Measurements from ENCODE around the gene TANC1. TPM values are rescaled to one million over a fixed set of nuclear protein-coding genes. Genes with fewer than 3 reads are reported as not detected.

Gene TANC1
- total and polyA plus RNA-seq, 2 donors (not counting 3 experiments of a cell fraction or from before 2014, with no cell fraction given), result 58.9 to 99.4 TPM

GRCh38 chr2:159054985-159055384 is 86.5 kb downstream of the TANC1 start:
- H3K4me2 ChIP-seq (ENCODE audit: insufficient read depth, low read length), result no peak overlapping the region
- dilution Hi-C loops (cut with MboI; ENCODE audit: extremely low pct_ligation_motif_present, low sequenced_read_pairs), result no loop called here
- CTCF ChIA-PET, result interaction anchor here (0.9 to 3.2 kb wide), 8 partner anchors 8 to 64 kb away, joined by 3 to 21 read pairs (median 4); no protein-coding TSS in a partner anchor

More at GRCh38 chr2:159054985-159055384, 86.5 kb downstream of the TANC1 start:
- Histone ChIP-seq H2AFZ (ENCODE audit: low read depth, low read length) (no peak overlapping the region), H3K9ac (replicated peaks; ENCODE audit: extremely low read depth, insufficient read depth, low read length) (no peak overlapping the region), H3K27me3 (ENCODE audit: control insufficient read depth in 2 of 2, insufficient read depth in 2 of 2, low read length in 2 of 2) (no peaks in the 10 kb centered on the region), H3K9me1 (replicated peaks; ENCODE audit: control insufficient read depth, extremely low read depth, insufficient read depth, low read length) (no peaks in the 10 kb centered on the region), H4K20me1 (replicated peaks; ENCODE audit: control insufficient read depth, extremely low read depth, insufficient read depth, low read length) (no peaks in the 10 kb centered on the region), H3K9me3 (replicated peaks; ENCODE audit: control insufficient read depth, insufficient read depth, low read length) (no peaks in the 10 kb centered on the region), H3K27ac (ENCODE audit: insufficient read depth, low read depth, low read length) (no peak overlapping the region), H3K36me3 (ENCODE audit: control insufficient read depth in 2 of 2, extremely low read depth in 1 of 2, insufficient read depth in 2 of 2, low read length in 2 of 2) (no peaks in the 10 kb centered on the region), H3K79me2 (ENCODE audit: control insufficient read depth, insufficient read depth, low read length) (peaks cover 76% of the 10 kb centered on the region), H3K4me1 (ENCODE audit: control insufficient read depth, extremely low read depth, insufficient read depth, low read length) (peaks cover 16% of the 10 kb centered on the region), H3K4me3 (replicated peaks in 1 of 3; ENCODE audit: insufficient read depth in 1 of 3, low read depth in 1 of 3, low read length in 3 of 3) (no peak overlapping the region)
- intact Hi-C loops (cut with micrococcal nuclease), result no loop called here
- no TSS peak for BruUV-seq (replicated peaks)
- FAIRE-seq (no peak), DNase-seq (ENCODE audit: low read depth, low spot score) (no peak)
- POLR2A ChIA-PET, result no interaction called here
- TF ChIP-seq FOS (IDR thresholded peaks at IDR 0.05; ENCODE audit: borderline replicate concordance, insufficient read depth, low read length) (no peak), MAX (IDR thresholded peaks at IDR 0.05; ENCODE audit: insufficient read depth, insufficient read length) (no peak), POLR2AphosphoS5 (IDR thresholded peaks at IDR 0.05; ENCODE audit: insufficient read depth, low read depth, low read length) (no peak), JUN (IDR thresholded peaks at IDR 0.05; ENCODE audit: borderline replicate concordance, insufficient read depth, insufficient read length, low read depth) (no peak), POLR2A (IDR thresholded peaks at IDR 0.05; ENCODE audit: low read depth, low read length) (no peak), EZH2 (IDR thresholded peaks at IDR 0.05; ENCODE audit: borderline replicate concordance, low read depth, low read length, severe bottlenecking) (no peak), MYC (IDR thresholded peaks at IDR 0.05; ENCODE audit: low read depth, low read length) (no peak), GATA2 (IDR thresholded peaks at IDR 0.05; ENCODE audit: insufficient read depth, insufficient read length, low read depth, low read length) (no peak)
- TF ChIP-seq, protein P1, sequence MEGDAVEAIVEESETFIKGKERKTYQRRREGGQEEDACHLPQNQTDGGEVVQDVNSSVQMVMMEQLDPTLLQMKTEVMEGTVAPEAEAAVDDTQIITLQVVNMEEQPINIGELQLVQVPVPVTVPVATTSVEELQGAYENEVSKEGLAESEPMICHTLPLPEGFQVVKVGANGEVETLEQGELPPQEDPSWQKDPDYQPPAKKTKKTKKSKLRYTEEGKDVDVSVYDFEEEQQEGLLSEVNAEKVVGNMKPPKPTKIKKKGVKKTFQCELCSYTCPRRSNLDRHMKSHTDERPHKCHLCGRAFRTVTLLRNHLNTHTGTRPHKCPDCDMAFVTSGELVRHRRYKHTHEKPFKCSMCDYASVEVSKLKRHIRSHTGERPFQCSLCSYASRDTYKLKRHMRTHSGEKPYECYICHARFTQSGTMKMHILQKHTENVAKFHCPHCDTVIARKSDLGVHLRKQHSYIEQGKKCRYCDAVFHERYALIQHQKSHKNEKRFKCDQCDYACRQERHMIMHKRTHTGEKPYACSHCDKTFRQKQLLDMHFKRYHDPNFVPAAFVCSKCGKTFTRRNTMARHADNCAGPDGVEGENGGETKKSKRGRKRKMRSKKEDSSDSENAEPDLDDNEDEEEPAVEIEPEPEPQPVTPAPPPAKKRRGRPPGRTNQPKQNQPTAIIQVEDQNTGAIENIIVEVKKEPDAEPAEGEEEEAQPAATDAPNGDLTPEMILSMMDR (IDR thresholded peaks at IDR 0.05; ENCODE audit: extremely low read depth in 1 of 2, insufficient read depth in 1 of 2, low read depth in 1 of 2, low read length in 2 of 2), result no peak
